ENCODE data around the gene RAD51B. TPM values are rescaled to one million over a fixed set of nuclear protein-coding genes. Genes with fewer than 3 reads are reported as not detected.

The RAD51B gene
- polyA plus RNA-seq, 3 donors: 3.6 to 11.6 (median 9.4) TPM

DNA sequence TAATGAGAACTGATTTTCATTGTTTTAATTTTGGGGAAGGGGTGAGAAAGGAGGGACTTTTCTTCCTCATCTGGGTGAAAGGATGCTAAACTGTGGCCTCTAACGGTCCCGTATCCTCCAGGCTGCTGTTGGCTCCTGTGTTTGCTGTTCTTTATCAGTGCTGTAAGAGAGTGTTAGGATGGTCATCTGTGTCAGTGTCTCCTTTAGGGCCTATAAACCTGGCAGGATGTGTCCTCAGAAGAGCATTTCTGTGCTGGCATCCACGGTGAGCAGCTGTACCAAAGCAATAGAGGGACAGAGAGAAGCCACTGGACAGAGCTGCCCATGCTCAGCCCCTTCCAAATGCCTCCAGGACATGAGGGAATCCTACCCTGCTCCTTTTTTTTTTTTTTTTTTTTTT lies 720.2 kb downstream of the RAD51B start:
- H3K79me2 ChIP-seq (ENCODE audit: insufficient read depth, low read length): no peaks in the 10 kb centered on the region
- no peaks in the 10 kb centered on the region for H3K27me3 ChIP-seq (ENCODE audit: control insufficient read depth in 2 of 2, insufficient read depth in 2 of 2, low read length in 2 of 2)
- DNase-seq: no peak
- H4K20me1 ChIP-seq (ENCODE audit: insufficient read depth, low read length): no peaks in the 10 kb centered on the region
- Mint-ChIP-seq H3K4me1 (no peaks in the 10 kb centered on the region), H3K36me3 (peaks cover 0 to 4% of the 10 kb centered on the region in 2 donors), H3K27me3 (ENCODE audit: low read depth in 3 of 3) (peaks cover 0 to 5% (median 2%) of the 10 kb centered on the region in 3 donors), H3K9me3 (peaks cover 0 to 2% (median 0%) of the 10 kb centered on the region in 7 donors), H3K27ac (peak overlapping the region in 1 of 7 donors; percentile 28), H3K4me3 (no peak overlapping the region)
- H3K4me1 ChIP-seq (ENCODE audit: control insufficient read depth in 1 of 2, insufficient read depth in 2 of 2, low read length in 2 of 2): no peaks in the 10 kb centered on the region
- H3K27ac ChIP-seq (ENCODE audit: low read depth in 1 of 2, low read length in 2 of 2): no peak overlapping the region
- no peaks in the 10 kb centered on the region for H3K9me3 ChIP-seq (replicated peaks in 1 of 2; ENCODE audit: control insufficient read depth in 1 of 2, insufficient read depth in 1 of 2, low read length in 2 of 2)
- TF ChIP-seq, protein P1, sequence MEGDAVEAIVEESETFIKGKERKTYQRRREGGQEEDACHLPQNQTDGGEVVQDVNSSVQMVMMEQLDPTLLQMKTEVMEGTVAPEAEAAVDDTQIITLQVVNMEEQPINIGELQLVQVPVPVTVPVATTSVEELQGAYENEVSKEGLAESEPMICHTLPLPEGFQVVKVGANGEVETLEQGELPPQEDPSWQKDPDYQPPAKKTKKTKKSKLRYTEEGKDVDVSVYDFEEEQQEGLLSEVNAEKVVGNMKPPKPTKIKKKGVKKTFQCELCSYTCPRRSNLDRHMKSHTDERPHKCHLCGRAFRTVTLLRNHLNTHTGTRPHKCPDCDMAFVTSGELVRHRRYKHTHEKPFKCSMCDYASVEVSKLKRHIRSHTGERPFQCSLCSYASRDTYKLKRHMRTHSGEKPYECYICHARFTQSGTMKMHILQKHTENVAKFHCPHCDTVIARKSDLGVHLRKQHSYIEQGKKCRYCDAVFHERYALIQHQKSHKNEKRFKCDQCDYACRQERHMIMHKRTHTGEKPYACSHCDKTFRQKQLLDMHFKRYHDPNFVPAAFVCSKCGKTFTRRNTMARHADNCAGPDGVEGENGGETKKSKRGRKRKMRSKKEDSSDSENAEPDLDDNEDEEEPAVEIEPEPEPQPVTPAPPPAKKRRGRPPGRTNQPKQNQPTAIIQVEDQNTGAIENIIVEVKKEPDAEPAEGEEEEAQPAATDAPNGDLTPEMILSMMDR (IDR thresholded peaks at IDR 0.05): no peak
- no peak overlapping the region for H3K4me3 ChIP-seq (replicated peaks in 1 of 3; ENCODE audit: low read depth in 2 of 3, low read length in 3 of 3)
- no peak overlapping the region for H3K9ac ChIP-seq (ENCODE audit: insufficient read depth, low read length, poor library complexity, severe bottlenecking)
- intact Hi-C loops (cut with micrococcal nuclease): no loop called here
- H3K36me3 ChIP-seq (replicated peaks in 1 of 2; ENCODE audit: control insufficient read depth in 1 of 2, insufficient read depth in 2 of 2, low read length in 2 of 2): no peaks in the 10 kb centered on the region
- no peak overlapping the region for H2AFZ ChIP-seq (ENCODE audit: insufficient read depth, low read depth, low read length, poor library complexity, severe bottlenecking)
- no peak overlapping the region for H3K4me2 ChIP-seq (replicated peaks; ENCODE audit: extremely low read depth, low read length, poor library complexity, severe bottlenecking)
- WGBS (ENCODE audit: insufficient coverage): 100% methylated on average over 1 of the region's 3 CpGs

DNA sequence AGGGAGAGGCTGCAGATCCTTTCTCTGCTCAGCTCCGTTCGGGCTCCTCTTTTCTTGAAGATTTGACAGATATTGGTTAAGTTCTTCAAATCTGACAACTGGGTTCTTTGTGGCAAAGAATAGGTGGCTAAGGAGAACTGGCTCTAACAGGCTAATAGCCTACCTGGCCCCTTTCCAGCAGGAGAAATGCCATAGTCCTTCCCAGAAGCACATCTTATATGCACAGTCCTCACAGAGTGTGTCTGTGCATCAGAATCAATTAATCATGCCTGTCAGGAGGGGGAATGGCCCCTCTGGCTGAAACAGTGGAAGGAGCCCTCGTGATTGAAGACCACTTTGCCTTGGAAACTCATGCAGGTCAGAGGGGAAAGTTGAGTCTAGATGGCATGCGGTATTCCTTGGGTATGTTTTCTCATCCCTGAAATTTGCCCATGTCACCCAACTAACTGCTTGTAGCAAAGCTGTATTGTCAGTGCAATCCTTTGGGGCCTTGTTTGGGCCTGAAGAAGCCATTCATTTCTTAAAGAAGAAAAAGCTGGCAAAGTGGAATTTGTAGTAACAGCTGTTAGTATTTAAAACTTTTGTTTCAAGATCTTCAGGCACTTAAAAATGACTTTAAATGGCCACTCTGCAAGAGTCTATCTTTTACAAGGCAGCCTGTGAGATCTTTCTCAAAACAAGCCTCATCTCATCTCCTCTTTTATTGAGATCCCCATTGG lies 721.8 kb downstream of the RAD51B start:
- intact Hi-C loops (cut with micrococcal nuclease): no loop called here

More for the DNA sequence above, 721.8 kb downstream of the RAD51B start:
- Mint-ChIP-seq H3K27me3 (ENCODE audit: low read depth in 3 of 3) (peaks cover 0 to 3% (median 2%) of the 10 kb centered on the region in 3 donors), H3K4me1 (peaks cover 5% of the 10 kb centered on the region), H3K27ac (no peak overlapping the region), H3K9me3 (peaks cover 0 to 2% (median 0%) of the 10 kb centered on the region in 7 donors), H3K4me3 (no peak overlapping the region), H3K36me3 (peaks cover 0 to 7% of the 10 kb centered on the region in 2 donors)
- Histone ChIP-seq H3K4me3 (replicated peaks in 1 of 3; ENCODE audit: low read depth in 2 of 3, low read length in 3 of 3) (no peak overlapping the region), H3K27ac (ENCODE audit: low read depth in 1 of 2, low read length in 2 of 2) (no peak overlapping the region), H3K4me2 (replicated peaks; ENCODE audit: extremely low read depth, low read length, poor library complexity, severe bottlenecking) (no peak overlapping the region), H4K20me1 (ENCODE audit: insufficient read depth, low read length) (no peaks in the 10 kb centered on the region), H3K4me1 (ENCODE audit: control insufficient read depth in 1 of 2, insufficient read depth in 2 of 2, low read length in 2 of 2) (no peaks in the 10 kb centered on the region), H3K9ac (ENCODE audit: insufficient read depth, low read length, poor library complexity, severe bottlenecking) (no peak overlapping the region), H3K27me3 (ENCODE audit: control insufficient read depth in 2 of 2, insufficient read depth in 2 of 2, low read length in 2 of 2) (no peaks in the 10 kb centered on the region), H3K36me3 (replicated peaks in 1 of 2; ENCODE audit: control insufficient read depth in 1 of 2, insufficient read depth in 2 of 2, low read length in 2 of 2) (no peaks in the 10 kb centered on the region), H3K79me2 (ENCODE audit: insufficient read depth, low read length) (no peaks in the 10 kb centered on the region), H3K9me3 (replicated peaks in 1 of 2; ENCODE audit: control insufficient read depth in 1 of 2, insufficient read depth in 1 of 2, low read length in 2 of 2) (no peaks in the 10 kb centered on the region), H2AFZ (ENCODE audit: insufficient read depth, low read depth, low read length, poor library complexity, severe bottlenecking) (no peak overlapping the region)
- no peak for DNase-seq
- TF ChIP-seq, protein P1 (IDR thresholded peaks at IDR 0.05): no peak
- WGBS (ENCODE audit: insufficient coverage): no CpG with 5 or more reads among the region's 4 CpGs
